ENCODE results near the gene TUG1. TPM values are rescaled to one million over a fixed set of nuclear protein-coding genes. Genes with fewer than 3 reads are reported as not detected.
A peak's percentile ranks its signal among the peaks of the same experiment; 100 is the strongest.

Gene TUG1
- total RNA-seq, 1 experiment from 2014 or later = 35.1 TPM

GRCh38 chr22:30984317-30984716 is 15.3 kb downstream of the TUG1 start:
- ChIA-PET CTCF (interaction anchor here (0.6 kb wide), 1 partner anchor 52 kb away, joined by 4 read pairs; no protein-coding TSS in a partner anchor), POLR2A (ENCODE audit: unreplicated experiment) (no interaction called here)

GRCh38 chr22:30985561-30986208 is 16.6 kb downstream of the TUG1 start:
- Histone ChIP-seq H3K36me3 (ENCODE audit: low read depth, low read length) (no peaks in the 10 kb centered on the region), H2AFZ (ENCODE audit: low read length) (no peak overlapping the region), H3K4me3 (ENCODE audit: low read length) (no peak overlapping the region), H3F3A (ENCODE audit: low read length, unreplicated experiment) (peaks cover 3% of the 10 kb centered on the region), H3K27ac (ENCODE audit: low read length) (no peak overlapping the region), H3K9me3 (ENCODE audit: low read length) (no peaks in the 10 kb centered on the region), H3K4me1 (ENCODE audit: insufficient read depth, low read length) (no peaks in the 10 kb centered on the region), H3K9ac (ENCODE audit: low read length) (no peak overlapping the region), H4K20me1 (ENCODE audit: low read length) (no peaks in the 10 kb centered on the region), H3K4me2 (ENCODE audit: low read length) (no peak overlapping the region), H3K79me2 (ENCODE audit: low read length) (no peaks in the 10 kb centered on the region), H3K9me2 (replicated peaks; ENCODE audit: low read length) (no peaks in the 10 kb centered on the region), H3K27me3 (ENCODE audit: low read length) (no peaks in the 10 kb centered on the region)
- no peak for TF ChIP-seq CTCF (conservative IDR thresholded peaks at IDR 0.05; ENCODE audit: low read depth, low read length)
- no peak for TF ChIP-seq EZH2phosphoT487 (IDR thresholded peaks at IDR 0.05; ENCODE audit: borderline replicate concordance, low read length)
- no peak for TF ChIP-seq EZH2 (IDR thresholded peaks at IDR 0.05; ENCODE audit: low read length, unreplicated experiment)
- ChIA-PET POLR2A (ENCODE audit: unreplicated experiment) (no interaction called here), CTCF (no interaction called here)
- DNase-seq (peak; percentile 5), ATAC-seq (no peak)
- BruUV-seq (replicated peaks) = no TSS peak
- intact Hi-C loops (cut with micrococcal nuclease) = no loop called here

More at GRCh38 chr22:30984317-30984716, 15.3 kb downstream of the TUG1 start:
- ATAC-seq = peak; percentile 22
- H3K4me2 ChIP-seq (ENCODE audit: low read length) = no peak overlapping the region
- H2AFZ ChIP-seq (ENCODE audit: low read length) = no peak overlapping the region
- H3K9me3 ChIP-seq (ENCODE audit: low read length) = no peaks in the 10 kb centered on the region
- H3K4me1 ChIP-seq (ENCODE audit: insufficient read depth, low read length) = no peaks in the 10 kb centered on the region
- H3K79me2 ChIP-seq (ENCODE audit: low read length) = no peaks in the 10 kb centered on the region
- TF ChIP-seq CTCF (conservative IDR thresholded peaks at IDR 0.05; ENCODE audit: low read depth, low read length) (no peak), EZH2phosphoT487 (IDR thresholded peaks at IDR 0.05; ENCODE audit: borderline replicate concordance, low read length) (no peak), EZH2 (IDR thresholded peaks at IDR 0.05; ENCODE audit: low read length, unreplicated experiment) (no peak)
- H3F3A ChIP-seq (ENCODE audit: low read length, unreplicated experiment) = peaks cover 3% of the 10 kb centered on the region
- no peaks in the 10 kb centered on the region for H4K20me1 ChIP-seq (ENCODE audit: low read length)
- no peak overlapping the region for H3K4me3 ChIP-seq (ENCODE audit: low read length)
- no peak overlapping the region for H3K9ac ChIP-seq (ENCODE audit: low read length)
- no peak for DNase-seq
- no peaks in the 10 kb centered on the region for H3K27me3 ChIP-seq (ENCODE audit: low read length)
- no peaks in the 10 kb centered on the region for H3K9me2 ChIP-seq (replicated peaks; ENCODE audit: low read length)
- no peak overlapping the region for H3K27ac ChIP-seq (ENCODE audit: low read length)
- H3K36me3 ChIP-seq (ENCODE audit: low read depth, low read length) = no peaks in the 10 kb centered on the region
- no TSS peak for BruUV-seq (replicated peaks)
- intact Hi-C loops (cut with micrococcal nuclease) = no loop called here

- no peak for ATAC-seq
- no peak for DNase-seq
- ChIA-PET POLR2A (ENCODE audit: unreplicated experiment) (no interaction called here), CTCF (no interaction called here)
- Histone ChIP-seq H3K27ac (ENCODE audit: low read length) (no peak overlapping the region), H3K79me2 (ENCODE audit: low read length) (no peaks in the 10 kb centered on the region), H3F3A (ENCODE audit: low read length, unreplicated experiment) (no peaks in the 10 kb centered on the region), H3K36me3 (ENCODE audit: low read depth, low read length) (no peaks in the 10 kb centered on the region), H3K9ac (ENCODE audit: low read length) (no peak overlapping the region), H3K9me3 (ENCODE audit: low read length) (no peaks in the 10 kb centered on the region), H4K20me1 (ENCODE audit: low read length) (no peaks in the 10 kb centered on the region), H3K4me2 (ENCODE audit: low read length) (no peak overlapping the region), H2AFZ (ENCODE audit: low read length) (no peak overlapping the region), H3K27me3 (ENCODE audit: low read length) (no peaks in the 10 kb centered on the region), H3K4me3 (ENCODE audit: low read length) (no peak overlapping the region), H3K9me2 (replicated peaks; ENCODE audit: low read length) (no peaks in the 10 kb centered on the region), H3K4me1 (ENCODE audit: insufficient read depth, low read length) (no peaks in the 10 kb centered on the region)
- BruUV-seq (replicated peaks) = no TSS peak
- TF ChIP-seq EZH2 (IDR thresholded peaks at IDR 0.05; ENCODE audit: low read length, unreplicated experiment) = no peak
- no peak for TF ChIP-seq CTCF (conservative IDR thresholded peaks at IDR 0.05; ENCODE audit: low read depth, low read length)
- TF ChIP-seq EZH2phosphoT487 (IDR thresholded peaks at IDR 0.05; ENCODE audit: borderline replicate concordance, low read length) = no peak
- intact Hi-C loops (cut with micrococcal nuclease) = no loop called here
Observed at GRCh38 chr22:30989474-30989873, 20.4 kb downstream of the TUG1 start.

All from PC-3 (cell line).